Activated CD8-positive, alpha-beta memory T cell treated with anti-CD3 and anti-CD28 coated beads for 36 hours (primary cell): Measurements from ENCODE around the gene PFKL. TPM values are rescaled to one million over a fixed set of nuclear protein-coding genes. Genes with fewer than 3 reads are reported as not detected.
"Not testable (repeated sequence)": the region's sequence is repeated elsewhere in the genome, so short reads cannot be mapped to it uniquely, and the experiment has no call there.

Source experiments
- CTCF ChIA-PET: fragments of 350-600 bp; sonication (Branson Sonifier 250); formaldehyde crosslinking; loops from one replicate; lab custom pipeline; 2021; ENCODE audit warnings: antibody characterized with exemption; lab: Charles Lee
- POLR2A ChIA-PET: fragments of 350-600 bp; sonication (Branson Sonifier 250); formaldehyde crosslinking; loops from one replicate; lab custom pipeline; 2021; ENCODE audit warnings: antibody characterized with exemption; lab: Charles Lee
- total RNA-seq, 2 experiments: library from RNA; stranded (reverse); gene quantifications; one replicate each; pipeline ENCODE4 v1.2.3, GENCODE V29; 2021

Gene PFKL
- total RNA-seq, 2 experiments from 2014 or later, result 151 to 164 TPM

DNA sequence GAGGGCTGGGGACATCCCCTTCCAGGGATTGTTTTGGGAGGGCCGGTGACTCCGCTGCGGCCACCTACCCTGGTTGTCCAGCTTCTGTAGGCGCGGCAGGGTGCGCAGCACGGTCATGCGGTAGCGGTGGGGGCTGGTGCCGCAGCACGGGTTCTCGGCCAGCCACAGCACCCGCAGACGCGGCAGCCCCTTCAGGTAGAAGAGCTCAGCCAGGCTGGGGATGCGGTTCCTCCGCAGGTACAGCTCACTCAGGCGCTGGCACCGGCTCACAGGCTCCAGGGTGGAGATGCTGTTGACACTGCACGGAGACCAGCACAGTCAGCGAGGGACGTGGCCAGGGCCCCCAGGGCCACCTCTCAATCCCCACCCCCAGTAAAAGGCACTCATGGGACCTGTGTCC, 33.1 kb downstream of the PFKL start:
- CTCF ChIA-PET, result no interaction called here
- POLR2A ChIA-PET, result no interaction called here

DNA sequence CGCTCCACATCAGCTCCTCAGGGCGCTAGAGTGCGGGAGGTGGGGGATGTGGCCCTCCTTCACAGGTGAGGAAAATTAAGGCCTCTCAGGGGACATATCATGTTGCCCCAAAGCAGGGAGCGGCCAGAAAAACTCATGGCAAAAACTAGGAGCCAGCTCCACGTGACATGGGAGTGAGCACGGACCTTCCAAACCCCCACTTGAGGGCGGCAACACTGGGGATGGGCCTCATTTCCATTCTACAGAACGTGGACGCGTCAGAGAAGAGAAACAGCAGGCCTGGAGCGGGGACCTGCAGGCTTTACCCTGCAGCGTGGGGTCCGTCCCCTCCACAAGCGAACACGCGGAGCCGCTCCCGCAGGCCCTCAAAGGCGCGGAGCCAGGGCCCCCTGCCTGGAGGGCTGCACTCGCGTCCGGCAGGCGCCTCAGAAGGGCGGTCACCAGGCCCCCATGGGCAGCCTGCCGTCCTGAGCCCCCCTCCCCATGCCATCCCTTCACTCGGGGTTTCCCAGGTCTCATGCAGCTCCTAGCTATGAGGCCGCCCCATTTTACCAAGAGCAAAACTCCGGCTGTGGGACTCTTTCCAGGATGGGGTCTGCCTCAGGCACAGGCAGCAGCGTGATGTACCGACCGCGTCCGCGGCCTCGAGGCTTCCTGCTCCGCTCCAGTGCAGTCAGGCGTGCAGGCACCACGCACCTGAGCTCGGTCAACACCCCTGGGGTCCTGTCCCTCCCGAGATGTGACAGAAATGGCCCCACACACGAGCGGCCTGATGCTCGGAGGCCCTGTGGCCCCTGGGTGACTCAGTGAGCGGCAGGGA, 33.9 kb downstream of the PFKL start:
- ChIA-PET CTCF (interaction anchor here (0.9 kb wide), 1 partner anchor 23 kb away, joined by 3 read pairs; no protein-coding TSS in a partner anchor), POLR2A (interaction anchor here (0.8 kb wide), 1 partner anchor 29 kb away, joined by 3 read pairs; no protein-coding TSS in a partner anchor)

DNA sequence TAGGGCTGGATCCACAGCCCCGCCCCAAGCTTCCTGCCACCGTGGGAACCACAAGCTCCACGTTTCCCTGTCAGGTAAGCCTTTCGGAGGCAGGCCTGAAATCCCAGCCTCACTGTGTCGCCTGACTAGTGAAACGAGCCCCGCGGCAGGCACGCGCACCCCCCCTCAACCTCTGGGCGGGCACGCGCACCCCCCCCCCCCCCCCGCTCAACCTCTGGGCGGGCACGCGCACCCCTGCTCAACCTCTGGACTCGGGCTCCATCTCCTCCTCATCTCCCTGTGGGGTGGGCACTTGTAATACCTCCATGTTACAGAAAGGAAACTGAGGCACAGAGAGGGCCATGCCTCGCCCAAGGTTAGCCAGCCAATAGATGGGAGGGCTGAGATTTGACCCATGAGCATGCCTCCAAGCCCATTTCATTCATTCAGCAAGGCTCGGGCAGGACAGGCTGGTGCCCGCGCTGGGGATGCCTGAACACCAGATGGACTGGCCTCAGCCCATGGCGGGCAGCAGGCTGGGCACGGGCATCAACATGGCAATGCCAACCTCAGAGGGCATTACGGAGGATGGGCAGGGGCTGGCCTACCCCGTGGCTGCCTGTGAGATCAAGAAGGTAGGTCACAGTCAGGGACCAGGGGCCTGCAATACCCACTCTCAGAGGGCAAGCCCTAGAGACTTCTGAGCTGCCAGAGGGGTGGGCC, 34.6 kb downstream of the PFKL start:
- ChIA-PET POLR2A (interaction anchor here (0.8 kb wide), 1 partner anchor 30 kb away, joined by 3 read pairs; no protein-coding TSS in a partner anchor), CTCF (interaction anchor here (0.9 kb wide), 1 partner anchor 24 kb away, joined by 3 read pairs; no protein-coding TSS in a partner anchor)

DNA sequence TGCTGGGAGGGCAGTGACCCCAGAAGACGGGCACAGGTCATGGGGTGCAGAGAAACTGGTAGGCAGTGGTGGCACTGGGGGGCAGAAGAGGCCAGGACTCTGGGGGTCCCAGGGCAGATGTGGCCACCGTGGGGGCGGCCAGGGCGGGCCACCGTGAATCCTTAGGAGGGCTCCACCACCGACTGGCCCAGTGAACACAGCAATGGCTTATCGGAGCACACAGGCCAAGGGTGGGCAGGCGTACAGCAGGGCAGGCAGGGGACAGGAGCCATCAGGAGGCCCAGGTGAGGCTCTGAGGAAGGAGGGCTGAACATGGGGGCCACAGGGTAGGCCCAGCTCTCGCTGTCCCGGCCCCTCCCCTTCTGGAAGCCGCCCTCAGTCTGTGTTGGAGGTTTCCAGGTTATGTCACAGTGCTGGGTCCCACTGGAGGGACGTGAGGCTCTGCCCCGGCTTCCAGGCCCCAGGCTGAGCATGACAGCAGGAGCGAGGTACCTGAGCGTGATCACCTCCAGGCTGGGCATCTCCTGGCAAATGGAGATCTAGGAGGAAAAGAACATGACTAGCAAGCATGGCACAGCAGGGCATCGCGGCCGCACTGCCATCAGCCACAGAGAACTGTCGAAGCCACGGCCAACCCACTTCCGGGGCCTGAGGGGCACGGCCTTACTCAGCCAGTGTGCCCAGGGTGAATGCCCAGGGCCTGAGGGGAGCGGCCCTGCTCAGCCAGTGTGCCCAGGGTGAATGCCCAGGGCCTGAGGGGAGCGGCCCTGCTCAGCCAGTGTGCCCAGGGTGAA, 35.6 kb downstream of the PFKL start:
- POLR2A ChIA-PET, result no interaction called here
- CTCF ChIA-PET, result no interaction called here

DNA sequence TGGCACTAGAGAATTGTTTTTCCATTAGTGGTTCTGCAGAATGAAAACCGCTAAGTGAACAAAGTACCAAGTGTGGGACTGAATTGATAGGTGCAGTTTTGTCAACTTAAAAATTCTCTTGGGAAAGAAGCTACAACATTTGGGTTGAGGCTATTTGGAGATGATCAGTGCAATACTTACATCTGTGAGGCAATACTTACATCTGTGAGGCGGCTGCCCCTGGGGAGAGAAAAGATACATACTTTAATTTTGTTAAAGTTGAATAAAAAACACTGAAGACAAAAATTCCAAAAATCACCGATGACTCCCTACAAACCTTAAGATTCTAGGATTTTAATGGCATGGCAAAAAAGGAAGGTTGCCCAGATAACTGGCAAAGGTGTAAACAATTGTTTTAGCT, 37.6 kb downstream of the PFKL start:
- ChIA-PET CTCF (no interaction called here), POLR2A (no interaction called here)

DNA sequence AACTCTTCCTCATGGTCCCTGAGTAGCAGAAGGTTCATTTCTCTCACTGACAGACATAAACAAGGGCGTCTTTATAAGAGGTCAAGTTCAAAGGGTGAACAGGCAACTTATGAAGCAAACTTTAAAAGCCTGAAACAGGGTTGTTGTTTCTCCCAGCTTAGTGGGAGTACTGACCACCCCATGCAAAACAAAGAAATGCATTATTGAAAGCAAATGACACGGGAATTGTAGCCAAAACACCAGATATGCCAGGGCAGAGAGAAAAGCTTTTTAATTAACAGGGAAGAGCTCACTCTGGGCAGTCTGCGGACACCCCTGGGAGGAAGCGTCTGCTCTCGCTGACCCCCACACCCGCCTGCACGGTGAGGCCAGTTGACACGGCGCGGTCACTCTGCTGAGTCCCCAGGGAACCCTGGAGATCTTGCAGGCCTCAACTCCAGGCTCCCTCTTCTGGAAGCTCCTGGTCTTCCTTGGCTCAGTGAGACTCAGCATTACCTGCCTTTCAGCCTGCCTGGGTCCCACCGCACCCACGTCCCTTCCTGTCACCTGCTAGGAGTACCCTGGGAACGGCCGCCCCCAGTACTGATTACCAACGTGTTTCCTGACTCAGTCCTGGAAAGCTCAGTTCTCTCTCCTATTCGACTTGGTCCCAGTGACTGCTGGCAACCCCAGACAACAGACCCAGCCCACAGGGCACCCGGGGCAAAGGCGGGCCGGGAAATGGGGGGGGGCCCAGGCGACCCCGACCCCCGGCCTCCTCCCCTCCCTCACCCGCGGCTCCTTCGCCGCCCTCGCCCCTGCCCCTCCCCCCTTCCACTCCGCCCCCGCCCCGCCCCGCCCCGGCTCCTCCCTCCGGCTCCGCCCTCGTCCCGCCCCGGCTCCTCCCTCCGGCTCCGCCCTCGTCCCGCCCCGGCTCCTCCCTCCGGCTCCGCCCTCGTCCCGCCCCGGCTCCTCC, 38.4 kb downstream of the PFKL start:
- ChIA-PET POLR2A (interaction anchor here (1.4 kb wide), 1 partner anchor 37 kb away, joined by 4 read pairs; no protein-coding TSS in a partner anchor), CTCF (interaction anchor here (1.0 to 3.6 kb wide), 3 partner anchors 16 to 117 kb away, joined by 3 to 9 read pairs (median 5); partner anchors contain the start of gene LRRC3)

DNA sequence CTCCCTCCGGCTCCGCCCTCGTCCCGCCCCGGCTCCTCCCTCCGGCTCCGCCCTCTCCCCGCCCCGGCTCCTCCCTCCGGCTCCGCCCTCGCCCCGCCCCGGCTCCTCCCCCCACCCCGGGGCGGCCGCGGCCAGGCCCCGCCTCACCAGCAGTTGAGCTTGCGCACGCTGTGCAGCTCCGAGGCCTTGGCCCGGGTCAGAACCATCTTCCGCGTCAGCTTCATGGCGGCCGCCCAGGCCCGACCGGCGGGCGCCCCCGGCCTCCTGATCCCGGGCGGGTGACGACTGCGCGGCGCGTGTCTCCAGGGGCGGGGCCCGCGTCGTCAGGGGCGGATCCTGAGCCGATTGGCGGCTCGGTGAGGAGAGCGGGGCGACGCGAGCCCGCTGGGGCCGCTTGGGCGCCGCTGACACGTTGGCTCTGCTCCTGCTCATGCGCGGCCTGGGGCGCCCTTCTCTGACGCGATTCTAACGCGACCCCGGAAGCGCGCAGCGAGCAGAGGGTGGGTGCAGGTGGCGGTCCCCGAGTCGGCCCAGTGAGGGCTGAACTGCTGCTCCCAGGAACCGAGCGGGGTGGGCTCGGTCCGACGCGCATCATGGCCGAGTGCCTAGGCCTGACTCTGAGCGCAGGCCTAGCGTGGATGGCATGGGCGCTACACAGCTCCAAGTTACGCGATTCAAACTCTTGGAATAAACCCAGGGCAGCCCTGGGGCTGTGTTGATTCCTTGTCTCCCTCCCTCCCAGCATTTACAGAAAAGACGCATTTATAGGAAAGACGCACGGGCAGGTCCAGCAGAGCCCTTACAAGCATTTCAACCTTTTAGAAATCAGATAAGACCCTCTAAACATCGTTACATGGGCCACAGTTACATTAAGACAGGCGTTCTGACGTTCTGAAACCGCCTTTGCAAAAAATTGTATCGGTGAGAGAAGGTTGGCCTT, 39.4 kb downstream of the PFKL start, which contains the start of gene CFAP410:
Gene CFAP410, minus strand, starts transcription at position 420 of the 940 bp plus-strand sequence. Its CDS starts 196 bp downstream, at position 224.
- POLR2A ChIA-PET, result interaction anchor here (0.5 to 1.4 kb wide), 3 partner anchors 14 to 562 kb away, joined by 3 to 4 read pairs (median 3); partner anchors contain the start of gene TRPM2
- CTCF ChIA-PET, result interaction anchor here (1.3 to 3.6 kb wide), 2 partner anchors 41 to 116 kb away, joined by 5 to 9 read pairs; partner anchors contain the start of gene LRRC3

DNA sequence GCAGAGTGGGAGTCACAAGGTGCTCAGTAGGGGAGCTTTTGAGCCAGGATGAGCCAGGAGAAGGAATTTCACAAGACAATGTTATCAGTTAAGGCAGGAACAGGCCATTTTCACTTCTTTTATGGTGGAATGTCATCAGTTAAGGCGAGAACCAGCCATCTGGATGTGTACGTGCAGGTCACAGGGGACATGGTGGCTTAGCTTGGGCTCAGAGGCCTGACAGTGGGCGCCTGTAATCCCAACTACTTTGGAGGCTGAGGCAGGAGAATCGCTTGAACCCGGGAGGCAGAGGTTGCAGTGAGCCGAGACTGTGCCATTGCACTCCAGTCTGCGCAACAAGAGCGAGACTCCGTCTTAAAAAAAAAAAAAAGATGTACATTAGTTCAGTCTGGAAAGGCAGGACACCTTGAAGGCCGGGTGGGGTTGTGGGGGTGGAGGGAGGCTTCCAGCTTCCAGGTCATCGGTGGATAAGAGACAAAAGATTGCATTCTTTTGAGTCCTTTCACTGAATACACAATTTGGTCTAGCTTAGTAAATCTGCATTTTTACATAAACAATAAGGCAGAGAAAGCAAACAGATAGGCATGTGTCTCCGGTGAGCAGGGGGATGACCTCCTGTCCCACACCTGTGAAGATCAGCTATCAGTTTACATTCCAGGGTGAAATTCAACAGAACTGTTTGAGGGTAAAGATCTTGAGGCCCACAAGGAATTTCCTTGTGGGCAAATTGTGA, 42.0 kb downstream of the PFKL start:
- CTCF ChIA-PET, result interaction anchor here (1.1 to 3.6 kb wide), 2 partner anchors 44 to 402 kb away, joined by 3 to 9 read pairs; no protein-coding TSS in a partner anchor
- POLR2A ChIA-PET, result interaction anchor here (0.7 kb wide), 1 partner anchor 811 kb away, joined by 4 read pairs; no protein-coding TSS in a partner anchor

DNA sequence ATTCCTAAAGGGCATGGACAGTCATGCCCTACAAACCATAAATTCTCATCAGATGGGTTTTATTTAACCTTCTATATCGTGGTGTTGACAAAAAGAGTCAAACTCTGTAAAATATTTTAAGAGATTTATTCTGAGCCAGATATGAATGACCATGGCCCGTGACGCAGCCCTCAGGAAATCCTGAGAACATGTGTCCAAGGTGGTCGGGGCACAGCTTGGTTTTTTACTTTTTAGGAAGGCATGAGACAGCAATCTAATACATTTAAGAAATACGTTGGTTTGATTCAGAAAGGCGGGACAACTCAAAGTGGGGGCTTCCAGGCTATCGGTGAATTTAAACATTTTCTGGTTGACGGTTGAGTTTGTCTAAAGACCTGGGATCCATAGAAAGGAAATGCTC, 43.1 kb downstream of the PFKL start:
- CTCF ChIA-PET, result not testable (repeated sequence)

DNA sequence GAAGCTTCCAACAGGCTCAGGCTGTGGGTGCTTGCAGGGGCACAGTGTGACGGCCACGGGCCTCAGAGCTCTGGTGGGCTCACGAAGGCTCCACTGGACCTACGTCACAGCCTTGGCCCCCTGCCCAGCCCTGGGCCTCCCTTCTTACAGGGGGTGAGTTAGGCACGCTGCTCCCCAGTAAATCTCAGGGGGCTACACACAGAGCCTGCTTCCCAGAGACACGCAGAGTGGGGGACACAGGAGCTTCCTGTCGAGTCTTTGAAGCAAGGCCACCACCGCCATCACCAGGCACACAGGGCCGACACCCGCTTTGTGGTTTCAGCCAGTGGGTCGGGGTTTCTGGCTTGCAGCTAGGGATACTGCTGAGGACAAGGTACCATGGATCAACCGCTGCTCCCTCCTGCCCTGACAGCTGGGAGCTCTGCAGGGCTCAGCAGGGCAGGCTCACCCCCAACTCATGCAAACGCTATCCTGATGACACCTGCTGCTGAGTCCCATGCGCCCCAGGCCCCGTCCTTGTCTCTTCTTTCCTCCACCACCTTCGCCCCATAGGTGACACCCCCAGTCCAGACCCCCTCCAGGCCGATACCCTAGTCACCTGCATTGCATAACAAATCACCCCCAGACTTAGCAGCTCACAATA, 44.8 kb downstream of the PFKL start:
- CTCF ChIA-PET, result interaction anchor here (0.6 kb wide), 1 partner anchor 449 kb away, joined by 4 read pairs; no protein-coding TSS in a partner anchor
- POLR2A ChIA-PET, result no interaction called here

More for the DNA sequence above, 43.1 kb downstream of the PFKL start:
- POLR2A ChIA-PET, result not testable (repeated sequence)

DNA sequence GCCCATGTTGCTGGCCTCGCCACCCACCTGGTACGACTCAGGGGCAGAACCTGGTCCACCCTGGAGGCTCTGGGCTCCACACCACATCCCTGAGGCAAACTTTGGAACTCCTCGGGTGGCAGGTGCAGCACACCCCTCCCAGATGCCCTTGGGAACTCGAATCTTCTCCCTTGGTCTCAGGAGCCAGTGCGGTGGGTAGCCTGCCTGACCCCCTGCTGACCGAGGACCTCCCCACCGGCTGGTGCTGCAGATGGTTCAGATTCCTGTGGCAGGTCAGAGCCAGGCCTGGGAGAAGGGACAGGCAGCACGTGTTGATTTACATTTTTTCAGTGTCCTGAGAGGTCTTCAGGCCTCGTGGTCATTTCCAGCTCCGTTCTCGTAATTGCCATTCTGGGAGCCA, 45.6 kb downstream of the PFKL start:
- ChIA-PET POLR2A (no interaction called here), CTCF (no interaction called here)

DNA sequence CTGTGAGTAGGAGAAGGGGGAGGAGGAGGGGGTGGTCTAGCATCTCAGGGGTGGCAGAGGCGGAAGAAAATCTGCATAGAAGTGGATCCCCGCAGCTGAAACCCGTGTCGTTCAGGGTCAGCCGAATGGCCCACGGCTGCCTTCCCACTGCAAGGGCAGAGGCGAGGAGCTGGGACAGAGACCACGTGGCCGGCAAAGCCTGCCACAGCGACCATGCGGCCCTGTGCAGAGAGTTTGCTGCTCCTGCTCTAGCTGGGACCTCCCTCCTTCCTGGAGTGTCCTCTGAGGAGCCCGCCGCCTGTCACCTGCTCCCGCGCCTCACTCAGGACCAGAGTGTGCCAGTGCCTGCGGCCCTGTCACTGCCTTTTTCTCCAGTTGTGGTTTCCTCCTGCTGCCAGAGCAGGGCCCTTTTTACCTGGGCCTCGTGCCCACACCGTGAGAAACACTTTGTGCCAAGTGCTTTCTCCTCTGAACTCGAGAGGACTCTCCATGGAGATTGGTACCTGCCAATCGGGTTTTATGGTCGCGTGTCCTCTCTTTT, 48.1 kb downstream of the PFKL start:
- POLR2A ChIA-PET, result no interaction called here

DNA sequence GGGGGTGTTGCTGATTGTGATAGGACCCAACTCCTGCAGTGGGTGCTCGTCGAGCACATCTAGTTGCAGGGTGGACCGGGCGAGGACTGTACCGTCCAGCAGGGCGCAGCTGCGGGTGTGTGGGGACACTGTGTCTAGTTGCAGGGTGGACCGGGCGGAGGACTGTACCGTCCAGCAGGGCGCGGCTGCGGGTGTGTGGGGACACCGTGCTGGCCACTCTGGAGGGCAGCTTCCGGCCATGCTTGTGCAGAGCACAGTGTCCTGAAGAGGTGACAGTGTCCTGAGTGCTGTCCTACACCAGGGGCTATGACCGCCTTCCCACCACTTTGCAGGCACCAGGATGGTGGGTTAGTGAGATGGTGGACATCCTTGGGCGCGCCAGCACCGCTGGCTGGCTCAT, 49.0 kb downstream of the PFKL start:
- POLR2A ChIA-PET, result no interaction called here
- CTCF ChIA-PET, result no interaction called here

More for the DNA sequence above, 48.1 kb downstream of the PFKL start:
- CTCF ChIA-PET, result no interaction called here

DNA sequence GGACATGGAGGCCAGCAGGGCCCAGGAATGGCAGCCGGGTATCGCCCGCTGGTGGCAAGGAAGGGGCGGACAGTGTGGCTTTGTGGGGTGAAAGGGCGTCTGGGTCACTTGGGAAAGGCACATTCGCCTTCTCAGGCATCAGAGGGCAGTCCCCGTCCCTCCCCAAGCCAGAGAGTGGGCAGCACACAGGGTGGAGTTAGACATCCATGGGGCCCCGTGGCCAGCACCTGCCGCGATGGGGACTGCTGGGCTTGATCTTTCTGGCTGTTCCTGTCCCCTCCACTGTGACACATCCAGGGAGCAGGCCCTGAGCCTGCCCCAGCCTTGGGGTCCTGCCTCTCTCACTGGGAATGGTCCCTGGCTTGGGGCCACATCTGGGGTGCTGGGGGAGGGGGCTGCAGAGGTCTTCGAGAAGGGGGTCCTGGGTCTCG, 49.6 kb downstream of the PFKL start:
- ChIA-PET CTCF (no interaction called here), POLR2A (no interaction called here)
